GM18519 (cell line): Measurements from ENCODE around the gene STMN3.
"Not testable (repeated sequence)": the region's sequence is repeated elsewhere in the genome, so short reads cannot be mapped to it uniquely, and the experiment has no call there.

Experiments
- ATAC-seq: cut with Tn5 transposase; IDR thresholded peaks from one replicate; pipeline ENCODE4 v1.9.1; 2021; ENCODE audit warnings: mild to moderate bottlenecking, moderate library complexity; ENCODE audit not compliant: unreplicated experiment, low FRiP score

Gene STMN3

DNA sequence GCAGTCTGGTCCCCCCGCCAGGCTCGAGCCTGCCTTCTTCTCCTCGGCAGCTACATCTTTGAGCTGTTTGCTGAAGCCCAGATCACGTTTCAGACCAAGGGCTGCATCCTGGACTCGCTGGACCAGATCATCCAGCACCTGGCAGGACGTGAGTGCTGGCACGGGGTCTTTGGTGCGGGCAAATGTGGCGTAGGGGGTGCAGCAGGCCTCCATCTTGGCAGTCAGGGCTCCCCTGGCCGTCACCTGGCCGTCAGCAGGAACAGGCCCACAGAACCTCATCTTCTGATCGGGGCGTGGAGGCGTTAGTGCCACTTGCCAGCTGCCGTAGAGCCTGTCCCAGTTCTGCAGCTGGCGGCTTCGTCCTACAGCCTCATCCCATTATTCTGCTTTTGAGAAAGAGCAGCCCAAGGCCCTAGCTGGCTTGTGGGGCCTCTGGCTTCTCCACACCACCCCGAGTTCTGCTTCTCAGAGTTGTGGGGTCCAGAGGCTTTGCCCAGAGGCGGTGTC is 26.6 kb upstream of the STMN3 start:
- no peak for ATAC-seq

DNA sequence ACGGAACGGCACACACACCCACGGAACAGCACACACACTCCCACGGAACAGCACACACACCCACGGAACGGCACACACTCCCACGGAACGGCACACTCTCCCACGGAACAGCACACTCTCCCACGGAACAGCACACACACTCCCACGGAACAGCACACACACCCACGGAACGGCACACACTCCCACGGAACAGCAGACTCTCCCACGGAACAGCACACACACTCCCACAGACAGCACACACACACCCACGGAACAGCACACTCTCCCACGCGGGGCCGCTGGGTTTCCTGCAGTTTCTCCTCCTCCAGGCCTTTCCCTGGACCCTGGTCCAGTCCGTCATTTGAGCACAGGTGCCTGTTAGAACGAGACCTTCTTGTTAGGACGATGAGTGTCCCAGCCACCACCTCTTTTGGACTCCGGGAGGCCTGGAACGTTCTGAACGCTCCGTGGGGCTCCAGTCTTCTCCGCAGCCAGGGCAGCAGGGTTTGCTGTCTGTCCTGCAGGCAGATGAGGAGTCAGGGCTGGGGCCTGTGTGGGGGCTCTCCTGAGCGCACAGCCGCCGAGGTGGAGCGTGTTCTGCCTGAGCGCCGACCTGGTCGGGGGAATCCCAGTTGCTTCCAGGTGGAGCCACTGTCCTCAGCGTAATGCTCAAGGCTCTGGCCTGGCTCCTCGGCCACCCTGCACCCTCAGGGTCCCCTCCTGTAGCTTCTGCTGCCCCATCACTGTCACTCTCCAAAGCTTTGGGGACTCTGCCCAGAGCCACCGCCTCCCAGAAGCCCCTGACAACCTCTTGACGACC is 25.6 kb upstream of the STMN3 start:
- ATAC-seq: no peak

DNA sequence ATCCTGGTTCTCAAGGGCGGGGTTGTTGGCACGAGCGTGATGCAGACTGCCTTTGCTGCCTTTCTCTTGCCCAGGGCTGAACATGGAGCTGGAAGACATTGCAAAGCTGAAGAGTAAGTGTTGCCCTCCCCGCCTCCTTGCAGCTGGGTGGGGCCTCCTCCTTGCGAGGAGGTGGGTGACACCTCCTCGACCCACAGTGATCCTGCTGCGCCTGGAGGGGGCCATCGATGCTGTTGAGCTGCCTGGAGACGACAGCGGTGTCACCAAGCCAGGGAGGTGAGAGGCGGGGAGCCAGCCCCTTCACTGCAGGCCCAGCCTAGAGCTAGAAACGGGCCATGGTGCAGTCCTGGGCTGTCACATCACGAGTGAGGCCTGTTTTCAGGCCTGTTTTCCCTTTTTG is 24.8 kb upstream of the STMN3 start:
- ATAC-seq: no peak

DNA sequence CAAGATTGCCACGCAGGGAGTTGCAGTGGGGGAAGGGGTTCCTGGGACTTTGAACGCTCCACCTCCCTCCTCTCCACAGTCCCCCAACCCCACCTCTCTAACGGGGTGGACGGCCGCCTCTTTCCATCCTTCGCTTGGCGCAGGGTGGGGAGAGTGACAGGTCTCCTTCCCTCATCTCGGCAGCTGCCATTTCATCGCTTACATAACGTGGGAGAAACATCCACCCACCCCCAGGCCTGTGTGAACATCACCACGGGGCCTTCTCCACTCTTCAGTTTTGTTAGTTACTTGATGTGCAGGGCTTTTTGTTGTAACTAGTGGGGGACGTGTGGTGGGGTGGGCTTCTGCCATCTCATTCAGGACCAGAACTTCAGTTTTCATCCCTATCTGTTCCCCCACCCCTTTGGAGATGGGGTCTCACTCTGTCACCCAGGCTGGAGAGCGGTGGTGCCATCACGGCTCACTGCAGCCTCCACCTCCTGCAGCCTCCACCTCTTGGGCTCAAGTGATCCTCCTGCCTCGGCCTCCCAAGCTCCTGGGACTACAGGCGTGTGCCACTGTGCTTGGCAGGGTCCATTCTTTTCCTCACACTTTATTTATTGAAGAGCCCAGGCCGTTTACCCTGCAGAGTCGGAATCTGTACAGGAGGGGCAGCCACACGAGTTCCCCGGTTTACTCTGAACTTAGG is 22.6 kb upstream of the STMN3 start:
- no peak for ATAC-seq

DNA sequence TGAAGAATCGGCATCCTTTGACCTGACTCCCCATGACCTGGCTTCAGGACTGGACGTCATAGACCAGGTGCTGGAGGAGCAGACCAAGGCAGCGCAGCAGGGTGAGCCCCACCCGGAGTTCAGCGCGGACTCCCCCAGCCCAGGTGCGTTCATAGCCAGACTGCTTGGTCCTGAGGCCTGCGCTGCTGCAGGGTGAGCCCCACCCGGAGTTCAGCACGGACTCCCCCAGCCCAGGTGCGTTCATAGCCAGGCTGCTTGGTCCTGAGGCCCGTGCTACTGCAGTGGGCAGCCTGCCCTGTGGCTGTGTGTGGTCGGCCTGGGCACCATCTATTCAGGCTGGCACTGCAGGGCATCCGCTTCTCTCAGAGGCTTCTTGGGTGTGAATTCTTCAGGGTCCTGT is 20.7 kb upstream of the STMN3 start:
- ATAC-seq: no peak

DNA sequence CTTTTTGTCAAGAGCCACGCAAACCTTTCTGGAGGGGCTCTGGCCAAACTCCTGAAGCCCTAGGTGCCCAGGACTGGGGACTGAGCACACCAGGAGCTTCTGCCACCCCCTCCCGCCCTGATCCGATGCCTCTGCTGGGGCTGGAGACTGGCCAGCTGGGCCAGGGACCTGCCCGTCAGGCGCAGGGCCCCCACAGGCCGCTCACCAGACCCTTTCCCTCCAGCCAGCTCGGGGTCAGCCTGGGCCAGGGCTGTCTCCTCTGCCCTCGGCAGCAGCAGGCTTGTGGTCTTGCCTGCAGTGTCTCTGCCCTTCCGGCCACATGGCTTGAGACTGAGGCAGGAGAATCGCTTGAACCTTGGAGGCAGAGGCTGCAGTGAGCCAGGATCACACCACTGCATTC is 19.4 kb upstream of the STMN3 start:
- ATAC-seq: no peak

DNA sequence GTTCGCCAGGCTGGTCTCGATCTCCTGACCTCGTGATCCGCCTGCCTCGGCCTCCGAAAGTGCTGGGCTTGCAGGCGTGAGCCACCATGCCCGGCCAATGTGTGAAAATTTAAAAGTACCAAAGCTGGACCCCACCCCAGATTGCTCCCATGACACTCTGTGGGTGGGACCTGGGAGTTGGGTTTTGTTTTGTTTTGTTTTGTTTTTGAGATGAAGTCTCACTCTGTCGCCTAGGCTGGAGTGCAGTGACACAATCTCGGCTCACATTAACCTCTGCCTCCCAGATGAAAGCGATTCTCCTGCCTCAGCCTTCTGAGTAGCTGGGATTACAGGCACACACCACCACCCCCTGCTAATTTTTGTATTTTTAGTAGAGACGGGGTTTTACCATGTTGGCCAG is 18.5 kb upstream of the STMN3 start:
- ATAC-seq: not testable (repeated sequence)

DNA sequence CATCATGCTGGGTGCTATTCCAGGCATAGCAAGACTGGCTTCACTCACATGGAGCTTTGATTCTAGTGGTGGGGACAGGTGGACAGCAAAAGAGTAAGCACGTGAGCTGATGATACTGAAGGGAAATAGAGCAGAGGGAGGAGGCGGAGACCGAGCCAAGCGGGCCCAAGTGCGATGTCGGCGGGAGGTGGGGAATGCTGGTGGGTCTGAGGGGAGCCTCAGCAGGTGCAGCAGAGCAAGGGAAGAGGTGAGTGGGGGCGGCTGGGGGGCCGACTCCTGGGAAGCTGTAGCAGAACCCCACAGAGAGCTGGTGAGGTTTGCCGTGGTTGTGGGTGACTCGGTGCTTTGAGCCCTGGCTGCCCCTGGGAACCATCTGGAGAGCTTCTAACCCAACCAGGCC is 15.1 kb upstream of the STMN3 start:
- no peak for ATAC-seq

DNA sequence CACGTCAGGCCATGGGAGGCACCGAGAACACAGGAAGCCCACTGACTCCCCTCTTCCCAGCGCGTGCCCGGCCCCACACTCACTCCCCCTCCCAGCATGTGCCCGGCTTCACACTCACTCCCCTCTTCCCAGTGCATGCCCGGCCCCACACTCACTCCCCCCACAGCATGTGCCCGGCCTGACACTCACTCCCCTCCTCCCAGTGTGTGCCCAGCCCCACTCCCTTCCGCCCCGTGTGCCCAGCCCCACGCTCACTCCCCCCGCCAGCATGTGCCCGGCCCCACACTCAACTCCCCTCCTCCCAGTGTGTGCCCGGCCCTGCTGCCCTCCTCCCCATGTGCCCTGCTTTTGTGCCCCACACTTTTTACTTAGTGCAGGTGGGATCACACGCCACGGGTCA is 14.6 kb upstream of the STMN3 start:
- no peak for ATAC-seq

DNA sequence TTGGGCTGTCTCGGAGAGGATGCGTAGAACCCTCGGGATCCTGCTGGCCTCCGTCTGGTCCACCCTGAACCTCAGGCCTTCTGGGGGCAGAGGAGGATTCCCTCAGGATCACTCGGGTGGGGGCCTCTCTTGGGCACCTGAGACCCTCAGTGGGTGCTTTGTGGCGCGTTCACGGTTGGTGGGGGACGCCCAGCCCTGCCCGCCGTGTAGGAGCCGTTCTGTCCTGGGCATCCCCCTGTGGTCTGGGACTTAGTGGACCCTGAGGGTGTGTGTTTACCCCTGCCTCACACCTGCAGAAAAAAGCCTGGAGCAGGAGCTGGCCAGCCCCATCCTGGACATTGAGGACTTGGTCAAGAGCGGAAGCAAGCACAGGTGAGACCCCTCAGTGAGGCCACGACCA is 12.5 kb upstream of the STMN3 start:
- ATAC-seq: no peak

DNA sequence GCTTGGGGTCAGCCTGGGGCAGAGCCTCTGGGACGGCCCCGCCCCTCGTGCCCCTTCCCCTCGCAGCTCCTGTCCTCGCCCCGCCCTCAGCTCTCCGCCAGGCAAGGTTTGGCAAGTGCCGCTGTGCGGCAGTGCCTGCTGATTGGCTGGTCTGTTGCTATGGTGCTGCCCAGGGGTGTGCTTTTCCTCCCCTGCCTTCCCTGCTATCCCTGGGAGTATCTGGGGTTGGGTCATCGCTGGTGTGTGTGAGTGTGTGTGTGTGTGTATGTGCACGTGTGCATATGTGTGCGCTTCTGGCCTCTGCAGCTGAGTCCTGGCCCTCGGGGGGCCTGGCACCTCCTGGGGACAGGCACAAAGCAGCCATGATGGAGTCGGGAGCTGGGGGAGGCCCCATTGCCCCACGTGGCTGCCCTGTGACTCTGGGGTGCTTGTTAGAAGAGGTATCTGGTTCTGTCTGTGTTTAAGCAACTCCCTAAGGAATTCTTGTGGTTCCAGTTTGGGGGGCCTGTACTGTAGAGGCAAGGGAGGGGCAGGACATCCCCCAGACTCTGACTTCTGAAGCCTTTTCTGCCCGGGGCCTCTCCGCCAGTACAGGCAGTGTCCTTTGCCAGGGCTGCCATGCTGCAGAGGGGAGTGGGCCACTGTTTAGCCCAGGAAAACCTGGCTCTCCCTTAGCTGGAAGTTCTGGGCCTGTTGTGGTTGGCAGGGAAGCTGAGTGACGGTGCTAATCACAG is 11.8 kb upstream of the STMN3 start:
- ATAC-seq: no peak

DNA sequence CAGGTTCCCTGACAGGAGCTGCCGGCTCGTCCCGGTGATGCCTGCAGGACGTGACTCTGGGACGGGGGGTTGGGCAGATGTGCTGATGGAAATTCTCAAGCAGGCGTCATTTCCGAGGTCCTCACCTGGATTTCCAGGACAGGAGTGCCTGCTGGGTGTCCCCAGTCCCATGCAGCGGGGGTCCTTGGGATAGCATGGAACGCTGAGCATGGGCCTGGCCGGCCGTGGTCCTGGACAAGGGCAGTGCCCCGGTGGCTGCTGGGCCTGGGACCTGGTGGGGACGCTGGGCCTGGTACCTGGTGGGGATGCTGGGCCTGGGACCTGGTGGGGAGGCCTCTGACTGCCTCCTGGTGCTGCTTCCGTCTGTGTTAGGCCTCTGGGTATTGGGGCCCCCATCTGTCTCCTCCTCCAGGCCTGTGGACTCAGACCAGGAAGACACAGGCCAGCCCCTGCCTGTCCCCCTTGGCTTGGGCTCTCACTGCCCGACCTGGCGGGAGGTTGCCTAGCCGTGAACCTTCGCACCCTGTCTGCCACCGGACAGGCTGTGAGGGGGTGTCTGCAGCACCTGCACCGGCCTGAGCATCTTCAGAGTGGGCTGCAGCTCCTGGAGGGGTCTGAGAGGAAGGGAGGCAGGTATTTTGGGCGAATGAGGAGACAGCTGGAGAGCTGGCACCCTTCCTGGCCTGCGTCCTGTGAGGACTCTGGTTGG is 11.1 kb upstream of the STMN3 start:
- no peak for ATAC-seq

DNA sequence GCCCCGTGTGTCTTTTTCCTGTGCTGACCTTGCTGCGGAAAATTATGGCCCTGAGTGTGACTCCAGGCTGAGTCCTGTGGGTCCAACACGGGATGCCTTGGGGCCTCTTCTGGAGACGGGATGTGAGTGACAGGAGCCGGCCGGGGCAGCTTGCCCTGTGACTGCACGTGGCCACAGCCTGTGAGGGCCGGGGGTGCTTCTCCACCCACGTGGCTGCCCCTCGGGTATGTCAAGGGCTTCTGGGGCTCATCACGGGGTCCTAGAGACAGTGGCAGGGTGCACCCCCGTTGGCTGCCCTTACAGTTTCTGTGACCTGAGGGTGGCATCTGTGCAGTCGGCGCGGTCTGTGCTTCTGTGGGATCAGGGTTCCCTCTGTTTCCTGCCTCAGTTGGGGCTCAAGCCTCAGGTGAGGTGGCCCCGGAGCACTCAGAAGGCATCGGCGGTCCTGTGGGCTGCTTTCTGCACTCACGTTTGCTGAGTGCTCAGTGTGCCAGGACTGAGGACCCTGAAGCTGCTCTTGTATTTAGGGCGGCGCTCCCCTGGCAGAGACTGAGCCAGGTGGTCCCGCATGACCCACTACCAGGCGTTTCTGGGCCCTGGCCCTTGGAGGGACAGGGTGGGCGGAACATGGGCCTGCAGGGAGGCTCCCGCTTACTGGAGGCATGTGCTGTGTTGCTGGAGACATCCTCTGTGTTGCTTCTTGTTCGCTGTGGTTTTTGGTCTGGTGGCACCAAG is 10.3 kb upstream of the STMN3 start:
- no peak for ATAC-seq

DNA sequence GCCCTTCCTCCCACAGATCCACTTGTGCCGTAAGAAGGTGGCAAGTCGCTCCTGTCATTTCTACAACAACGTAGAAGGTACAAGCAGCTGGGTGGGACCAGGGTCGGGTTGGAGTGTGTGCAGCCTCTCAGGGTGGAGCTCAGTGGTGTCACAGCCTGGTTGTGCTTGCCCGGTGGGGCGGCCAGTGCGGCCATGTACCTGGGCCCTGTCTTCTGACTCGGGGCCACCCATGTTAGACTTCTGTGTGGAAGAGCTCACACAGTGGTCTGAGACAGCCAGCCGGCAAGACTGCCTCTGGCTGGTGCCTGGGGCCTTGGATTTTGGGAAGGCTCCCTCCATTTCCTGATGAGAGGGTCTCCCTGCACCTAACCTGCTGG is 9.6 kb upstream of the STMN3 start:
- no peak for ATAC-seq

DNA sequence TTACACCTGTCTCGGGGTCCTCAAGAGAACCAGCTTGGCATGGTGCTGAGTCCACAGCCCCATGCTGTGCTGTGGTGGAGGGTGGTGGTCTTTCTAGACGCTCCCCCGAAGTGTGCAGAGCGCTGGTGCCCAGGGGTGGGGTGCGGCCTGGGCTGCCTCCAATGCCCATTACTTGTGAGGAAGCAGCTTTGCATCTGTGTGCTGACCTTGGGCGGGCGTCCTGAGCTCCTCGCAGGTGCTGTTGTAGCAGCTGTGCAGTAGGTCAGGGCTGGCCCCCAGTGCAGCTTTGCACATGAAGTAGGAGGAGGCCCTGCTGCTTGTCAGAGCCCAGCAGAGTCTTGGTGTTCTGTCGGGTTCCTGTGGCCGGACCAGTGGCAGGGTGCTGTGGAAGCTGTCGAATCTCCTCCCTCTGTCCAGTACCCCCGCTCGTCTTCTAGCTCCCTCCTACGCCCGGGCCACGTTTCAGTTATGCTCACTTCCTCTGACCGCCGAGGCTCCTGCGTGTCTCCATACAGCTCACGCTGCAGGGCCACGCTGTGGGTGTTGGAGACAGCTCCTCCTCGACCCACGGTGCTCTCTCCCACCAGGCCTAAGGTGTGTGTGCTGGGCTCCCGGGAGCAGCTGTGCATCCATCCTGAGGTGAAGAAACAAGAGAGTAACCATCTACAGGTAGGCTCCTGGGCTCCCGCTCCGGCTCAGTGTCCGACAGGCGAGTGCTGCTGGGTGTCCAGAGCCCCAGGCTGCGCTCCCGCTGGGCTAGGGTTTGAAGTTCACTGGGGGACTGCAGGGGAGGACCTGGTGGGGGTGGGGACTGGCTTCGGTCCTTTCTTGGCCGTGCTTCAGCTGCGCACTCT is 9.0 kb upstream of the STMN3 start:
- ATAC-seq: no peak

DNA sequence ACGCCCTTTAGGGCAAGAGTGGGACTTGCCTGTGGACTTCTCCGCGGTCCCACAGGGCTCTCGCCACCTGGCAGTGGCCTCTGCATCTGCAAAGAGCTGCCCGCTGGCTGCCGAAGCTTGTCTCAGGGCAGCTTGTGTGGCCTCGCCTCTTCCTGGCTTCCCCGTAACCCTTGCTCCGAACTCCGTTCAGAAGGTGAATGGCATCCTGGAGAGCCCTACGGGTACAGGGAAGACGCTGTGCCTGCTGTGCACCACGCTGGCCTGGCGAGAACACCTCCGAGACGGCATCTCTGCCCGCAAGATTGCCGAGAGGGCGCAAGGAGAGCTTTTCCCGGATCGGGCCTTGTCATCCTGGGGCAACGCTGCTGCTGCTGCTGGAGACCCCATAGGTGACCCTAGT is 7.9 kb upstream of the STMN3 start:
- ATAC-seq: no peak

DNA sequence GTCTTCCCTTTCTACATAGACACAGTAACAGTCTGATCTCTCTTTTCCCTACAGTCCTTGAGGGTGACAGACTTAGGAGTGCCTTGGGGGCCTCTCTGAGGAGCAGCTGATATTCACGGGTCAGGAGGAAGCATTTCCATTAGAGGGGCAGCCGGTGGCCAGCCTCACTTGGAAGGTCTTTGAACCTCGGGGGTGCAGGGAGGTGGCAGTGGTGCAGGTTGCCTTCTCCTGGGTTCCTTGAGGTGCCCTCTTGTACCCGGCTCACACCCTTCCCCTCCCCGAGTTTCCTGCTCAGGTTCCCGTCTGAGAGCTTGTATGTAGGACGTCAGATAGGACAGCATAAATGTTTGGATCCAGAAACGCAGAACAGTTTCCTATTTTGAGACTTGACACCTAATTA is 7.4 kb upstream of the STMN3 start:
- ATAC-seq: no peak

DNA sequence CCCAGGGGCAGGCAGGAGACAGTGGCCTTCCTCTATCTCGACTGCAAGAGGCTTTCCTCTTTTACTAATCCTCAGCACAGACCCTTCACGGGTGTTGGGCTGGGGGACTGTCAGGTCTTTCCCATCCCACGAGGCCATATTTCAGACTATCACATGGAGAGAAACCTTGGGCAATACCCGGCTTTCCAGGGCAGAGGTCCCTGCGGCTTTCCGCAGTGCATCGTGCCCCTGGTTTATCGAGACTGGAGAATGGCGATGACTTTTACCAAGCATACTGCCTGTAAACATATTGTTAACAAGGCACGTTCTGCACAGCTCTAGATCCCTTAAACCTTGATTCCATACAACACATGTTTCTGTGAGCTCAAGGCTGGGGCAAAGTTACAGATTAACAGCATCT is 7.0 kb upstream of the STMN3 start:
- not testable (repeated sequence) for ATAC-seq

DNA sequence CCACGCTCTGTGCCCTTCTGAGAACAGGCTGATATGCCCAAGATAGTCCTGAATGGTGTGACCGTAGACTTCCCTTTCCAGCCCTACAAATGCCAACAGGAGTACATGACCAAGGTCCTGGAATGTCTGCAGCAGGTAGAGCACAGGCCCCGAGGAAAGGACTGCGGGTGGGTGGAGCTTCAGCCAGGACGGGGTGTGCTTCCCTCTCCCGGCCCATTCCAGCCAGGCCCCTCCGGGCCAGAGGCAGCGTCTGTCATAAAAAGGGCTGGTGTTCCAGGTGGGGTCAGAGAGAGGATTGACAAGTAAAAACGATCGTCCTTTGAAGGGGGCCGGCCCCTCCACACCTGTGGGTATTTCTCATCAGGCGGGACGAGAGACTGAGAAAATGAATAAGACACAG is 6.1 kb upstream of the STMN3 start:
- ATAC-seq: no peak
